GM06990 (cell line): ENCODE measurements around the gene SPINK7.
A peak's percentile ranks its signal among the peaks of the same experiment; 100 is the strongest.
"Not testable (repeated sequence)": the region's sequence is repeated elsewhere in the genome, so short reads cannot be mapped to it uniquely, and the experiment has no call there.

Experiments used
- DNase-seq: peaks from one replicate; pipeline ENCODE4 v3.0.0-alpha.2; 2011; ENCODE audit not compliant: insufficient read length; ENCODE audit errors: extremely low read depth
- H3K27me3 ChIP-seq: replicated peaks from 2 replicates; pipeline ENCODE4 v1.6.0; 2011; ENCODE audit warnings: low read length; ENCODE audit not compliant: control insufficient read depth, insufficient read depth
- H3K36me3 ChIP-seq: 2 replicates; pipeline ENCODE4 v1.5.1; 2011; ENCODE audit warnings: low read length; ENCODE audit not compliant: control insufficient read depth, insufficient read depth
- H3K4me3 ChIP-seq: replicated peaks from 2 replicates; pipeline ENCODE4 v1.5.1; 2011; ENCODE audit warnings: low read depth, mild to moderate bottlenecking, control low read depth, low read length
- TF ChIP-seq, protein P1 (sequence below): IDR thresholded peaks from 2 replicates; pipeline ENCODE4 v1.5.1; 2011; ENCODE audit warnings: low read length, control low read depth, mild to moderate bottlenecking, inconsistent platforms; ENCODE audit not compliant: insufficient read depth, poor library complexity, severe bottlenecking

Gene SPINK7

DNA sequence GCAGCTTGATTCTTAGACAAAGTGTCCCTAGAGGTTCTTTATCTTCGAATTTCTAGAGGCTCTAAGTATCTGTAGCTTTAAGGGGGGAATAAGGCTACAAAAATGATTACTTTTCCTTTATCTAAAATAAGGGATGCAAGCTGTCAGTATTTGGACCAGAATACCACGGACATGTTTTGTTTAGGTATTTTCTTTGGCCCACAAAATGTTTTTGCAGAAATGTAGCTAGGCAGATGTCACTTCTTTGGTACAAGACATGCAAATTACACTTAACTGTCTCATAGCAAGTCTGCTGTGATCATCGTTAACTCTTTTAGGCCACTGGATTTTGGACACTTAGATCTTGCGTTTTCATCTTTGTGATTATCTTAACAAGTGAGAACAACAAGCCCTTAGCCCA lies 2.5 kb downstream of the SPINK7 start:
- no peak for DNase-seq
- no peak overlapping the region for H3K4me3 ChIP-seq
- H3K36me3 ChIP-seq, result no peaks in the 10 kb centered on the region
- TF ChIP-seq, protein P1, sequence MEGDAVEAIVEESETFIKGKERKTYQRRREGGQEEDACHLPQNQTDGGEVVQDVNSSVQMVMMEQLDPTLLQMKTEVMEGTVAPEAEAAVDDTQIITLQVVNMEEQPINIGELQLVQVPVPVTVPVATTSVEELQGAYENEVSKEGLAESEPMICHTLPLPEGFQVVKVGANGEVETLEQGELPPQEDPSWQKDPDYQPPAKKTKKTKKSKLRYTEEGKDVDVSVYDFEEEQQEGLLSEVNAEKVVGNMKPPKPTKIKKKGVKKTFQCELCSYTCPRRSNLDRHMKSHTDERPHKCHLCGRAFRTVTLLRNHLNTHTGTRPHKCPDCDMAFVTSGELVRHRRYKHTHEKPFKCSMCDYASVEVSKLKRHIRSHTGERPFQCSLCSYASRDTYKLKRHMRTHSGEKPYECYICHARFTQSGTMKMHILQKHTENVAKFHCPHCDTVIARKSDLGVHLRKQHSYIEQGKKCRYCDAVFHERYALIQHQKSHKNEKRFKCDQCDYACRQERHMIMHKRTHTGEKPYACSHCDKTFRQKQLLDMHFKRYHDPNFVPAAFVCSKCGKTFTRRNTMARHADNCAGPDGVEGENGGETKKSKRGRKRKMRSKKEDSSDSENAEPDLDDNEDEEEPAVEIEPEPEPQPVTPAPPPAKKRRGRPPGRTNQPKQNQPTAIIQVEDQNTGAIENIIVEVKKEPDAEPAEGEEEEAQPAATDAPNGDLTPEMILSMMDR, result no peak
- no peaks in the 10 kb centered on the region for H3K27me3 ChIP-seq

DNA sequence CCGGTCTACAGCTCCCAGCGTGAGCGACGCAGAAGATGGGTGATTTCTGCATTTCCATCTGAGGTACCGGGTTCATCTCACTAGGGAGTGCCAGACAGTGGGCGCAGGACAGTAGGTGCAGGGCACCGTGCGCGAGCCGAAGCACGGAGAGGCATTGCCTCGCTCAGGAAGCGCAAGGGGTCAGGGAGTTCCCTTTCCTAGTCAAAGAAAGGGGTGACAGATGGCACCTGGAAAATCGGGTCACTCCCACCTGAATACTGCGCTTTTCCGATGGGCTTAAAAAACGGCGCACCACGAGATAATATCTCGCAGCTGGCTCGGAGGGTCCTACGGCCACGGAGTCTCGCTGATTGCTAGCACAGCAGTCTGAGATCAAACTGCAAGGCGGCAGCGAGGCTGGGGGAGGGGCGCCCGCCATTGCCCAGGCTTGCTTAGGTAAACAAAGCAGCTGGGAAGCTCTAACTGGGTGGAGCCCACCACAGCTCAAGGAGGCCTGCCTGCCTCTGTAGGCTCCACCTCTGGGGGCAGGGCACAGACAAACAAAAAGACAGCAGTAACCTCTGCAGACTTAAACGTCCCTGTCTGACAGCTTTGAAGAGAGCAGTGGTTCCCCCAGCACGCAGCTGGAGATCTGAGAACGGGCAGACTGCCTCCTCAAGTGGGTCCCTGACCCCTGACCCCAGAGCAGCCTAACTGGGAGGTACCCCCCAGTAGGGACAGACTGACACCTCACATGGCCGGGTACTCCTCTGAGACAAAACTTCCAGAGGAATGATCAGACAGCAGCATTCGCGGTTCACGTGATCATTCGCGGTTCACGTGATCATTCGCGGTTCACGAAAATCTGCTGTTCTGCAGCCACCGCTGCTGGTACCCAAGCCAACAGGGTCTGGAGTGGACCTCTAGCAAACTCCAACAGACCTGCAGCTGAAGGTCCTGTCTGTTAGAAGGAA lies 8.1 kb downstream of the SPINK7 start:
- peak overlapping the region; percentile 46 for H3K4me3 ChIP-seq
- DNase-seq, H3K36me3 ChIP-seq, H3K27me3 ChIP-seq: not testable (repeated sequence)

DNA sequence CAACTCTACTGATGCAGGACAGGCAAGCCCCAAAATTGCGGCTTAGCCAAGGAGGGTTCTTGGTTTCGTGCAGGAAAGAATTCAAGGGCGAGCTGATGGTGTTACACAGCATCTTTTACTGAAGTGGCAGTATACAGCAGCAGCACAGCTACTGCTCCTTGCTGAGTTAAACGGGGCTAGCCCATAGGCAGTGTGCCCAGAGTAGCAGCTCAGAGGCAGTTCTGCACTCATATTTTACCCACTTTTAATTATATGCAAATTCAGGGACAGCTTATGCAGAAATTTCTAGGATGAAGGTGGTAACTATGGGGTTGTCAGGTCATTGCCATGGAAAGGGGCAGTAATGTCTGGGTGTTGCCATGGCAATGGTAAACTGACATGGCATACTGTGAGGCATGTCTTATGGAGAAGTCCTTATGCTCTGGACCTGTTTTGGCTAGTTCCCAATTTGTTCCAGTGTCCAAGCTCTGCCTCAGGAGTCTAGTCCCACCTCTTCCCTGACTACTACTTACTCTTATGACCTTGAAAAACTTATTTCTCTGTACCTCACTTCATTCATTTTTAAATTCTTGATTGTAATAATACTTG lies 21.1 kb downstream of the SPINK7 start:
- DNase-seq, result no peak
- TF ChIP-seq, protein P1, result no peak
- Histone ChIP-seq H3K36me3 (no peaks in the 10 kb centered on the region), H3K27me3 (no peaks in the 10 kb centered on the region), H3K4me3 (no peak overlapping the region)

DNA sequence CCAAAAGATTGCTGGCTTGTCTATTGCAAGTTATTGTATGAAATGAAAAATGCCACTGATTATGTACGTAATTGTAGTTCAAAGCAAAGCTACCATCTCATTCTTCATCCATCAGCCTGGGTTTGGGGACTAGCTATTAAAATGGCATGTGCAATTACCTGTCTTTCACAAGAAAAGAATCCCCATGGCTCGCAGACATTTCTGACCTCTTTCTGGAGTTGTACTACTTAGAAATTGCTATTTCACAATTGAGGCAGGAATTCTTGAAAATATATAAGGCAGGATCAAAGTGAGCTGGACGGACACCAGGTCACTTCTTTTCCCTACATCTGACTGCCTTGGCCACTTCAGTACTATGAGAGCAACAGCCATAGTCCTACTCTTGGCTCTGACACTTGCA lies 23.0 kb downstream of the SPINK7 start, which contains the start of gene SPINK9:
SPINK9 (plus strand) TSS at position 301 of the 400 bp plus-strand sequence; CDS start at position 356, 55 bp downstream.
- TF ChIP-seq, protein P1, result no peak
- Histone ChIP-seq H3K4me3 (no peak within 1 kb of the TSS), H3K27me3 (no peaks in the 10 kb centered on the region), H3K36me3 (no peaks in the 10 kb centered on the region)
- DNase-seq, result no peak

DNA sequence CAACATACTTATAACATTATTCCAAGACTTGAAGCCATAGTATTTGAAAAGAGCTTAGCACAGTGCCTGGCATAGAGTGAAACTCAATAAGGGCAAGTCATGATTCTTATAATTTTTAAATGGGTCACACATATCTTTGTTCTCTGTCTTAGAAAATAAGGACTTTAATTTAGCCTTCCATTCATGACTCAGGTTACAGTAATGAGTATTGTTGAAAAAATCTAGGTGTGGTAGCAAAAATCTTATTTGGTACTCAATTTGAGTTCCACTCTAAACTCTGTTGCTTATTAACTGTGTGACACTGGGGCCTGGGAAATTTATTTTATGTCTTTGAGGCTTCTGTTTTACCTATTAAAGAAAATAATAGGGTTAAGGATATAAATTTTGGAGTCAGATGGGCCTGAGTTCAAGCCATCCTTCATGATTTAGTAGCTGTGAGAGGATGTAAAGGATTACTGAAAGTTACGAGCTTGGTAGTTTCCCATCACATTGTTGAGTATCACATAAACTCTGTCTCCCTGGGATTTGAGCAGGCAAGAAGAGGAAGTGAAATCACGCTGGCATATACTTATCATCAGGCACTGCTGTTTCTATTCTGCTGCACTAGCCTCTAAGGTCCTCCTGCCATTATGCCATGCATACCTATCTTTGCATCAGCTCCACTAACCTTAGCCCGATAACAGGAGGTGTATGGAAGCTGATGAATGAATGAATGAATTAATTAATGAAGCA lies 24.6 kb downstream of the SPINK7 start:
- Histone ChIP-seq H3K27me3 (no peaks in the 10 kb centered on the region), H3K36me3 (no peaks in the 10 kb centered on the region), H3K4me3 (no peak overlapping the region)
- DNase-seq, result no peak
- TF ChIP-seq, protein P1, result no peak
